PC-3 (cell line): Measurements from ENCODE around the gene RBBP8NL. TPM values are rescaled to one million over a fixed set of nuclear protein-coding genes. Genes with fewer than 3 reads are reported as not detected.
A peak's percentile ranks its signal among the peaks of the same experiment; 100 is the strongest.

Source experiments
- ATAC-seq: fragments of 200-7000 bp; cut with Tn5 transposase; 2 replicates; pipeline ENCODE4 v1.9.1; 2020; ENCODE audit warnings: mild to moderate bottlenecking, moderate library complexity
- BruUV-seq: library from RNA; stranded (reverse); fragments of 400-500 nt; replicated peaks from 2 replicates; lab custom pipeline; 2021; lab: Mats Ljungman, UMichigan
- CTCF ChIA-PET: fragments of 300-600 bp; sonication (Branson Sonifier 250); formaldehyde crosslinking; loops from one replicate; lab custom pipeline; 2022; ENCODE audit warnings: antibody characterized with exemption; lab: Charles Lee
- POLR2A ChIA-PET: fragments of 300-600 bp; sonication (Branson Sonifier 250); formaldehyde crosslinking; loops from one replicate; lab custom pipeline; 2022; ENCODE audit warnings: antibody characterized with exemption; ENCODE audit not compliant: unreplicated experiment; lab: Charles Lee
- DNase-seq: peaks from one replicate; pipeline ENCODE4 v3.0.0-alpha.2; 2015
- H2AFZ ChIP-seq: fragments of 300-600 bp; sonication (generic); 2 replicates; pipeline ENCODE4 v1.6.0; 2016; ENCODE audit warnings: antibody characterized with exemption, low read length
- H3F3A ChIP-seq: fragments of 300-600 bp; sonication (generic); one replicate; pipeline ENCODE4 v1.6.0; 2017; ENCODE audit warnings: antibody characterized with exemption, low read length, control low read depth, mild to moderate bottlenecking; ENCODE audit not compliant: unreplicated experiment
- H3K27ac ChIP-seq: fragments of 300-600 bp; sonication (generic); 2 replicates; pipeline ENCODE4 v1.5.1; 2016; ENCODE audit warnings: mild to moderate bottlenecking, low read length
- H3K27me3 ChIP-seq: fragments of 300-600 bp; sonication (generic); 2 replicates; pipeline ENCODE4 v1.6.1; 2016; ENCODE audit warnings: low read length, mixed read lengths
- H3K36me3 ChIP-seq: fragments of 300-600 bp; sonication (generic); 2 replicates; pipeline ENCODE4 v1.6.1; 2016; ENCODE audit warnings: low read depth, mixed run types, low read length, mixed read lengths
- H3K4me1 ChIP-seq: fragments of 300-600 bp; sonication (generic); 2 replicates; pipeline ENCODE4 v1.5.1; 2016; ENCODE audit warnings: low read length; ENCODE audit not compliant: insufficient read depth
- H3K4me2 ChIP-seq: fragments of 300-600 bp; sonication (generic); 2 replicates; pipeline ENCODE4 v1.6.0; 2016; ENCODE audit warnings: low read length
- H3K4me3 ChIP-seq: fragments of 300-600 bp; sonication (generic); 2 replicates; pipeline ENCODE4 v1.5.1; 2016; ENCODE audit warnings: mild to moderate bottlenecking, low read length, mixed read lengths
- H3K79me2 ChIP-seq: fragments of 300-600 bp; sonication (generic); 2 replicates; pipeline ENCODE4 v1.6.1; 2017; ENCODE audit warnings: low read length, mixed read lengths
- H3K9ac ChIP-seq: fragments of 300-600 bp; sonication (generic); 2 replicates; pipeline ENCODE4 v1.6.0; 2016; ENCODE audit warnings: mild to moderate bottlenecking, low read length
- H3K9me2 ChIP-seq: fragments of 300-600 bp; sonication (generic); replicated peaks from 2 replicates; pipeline ENCODE4 v1.6.1; 2016; ENCODE audit warnings: mixed run types, low read length, mixed read lengths
- H3K9me3 ChIP-seq: fragments of 300-600 bp; sonication (generic); 2 replicates; pipeline ENCODE4 v1.6.1; 2016; ENCODE audit warnings: low read length, mixed read lengths
- H4K20me1 ChIP-seq: fragments of 300-600 bp; sonication (generic); 2 replicates; pipeline ENCODE4 v1.6.1; 2016; ENCODE audit warnings: low read length, mixed read lengths
- EZH2 ChIP-seq: fragments of 300-600 bp; sonication (generic); IDR thresholded peaks from one replicate; pipeline ENCODE4 v1.6.1; 2017; ENCODE audit warnings: antibody characterized with exemption, mild to moderate bottlenecking, low read length; ENCODE audit not compliant: unreplicated experiment
- EZH2phosphoT487 ChIP-seq: fragments of 300-600 bp; sonication (generic); IDR thresholded peaks from 2 replicates; pipeline ENCODE4 v1.6.1; 2018; ENCODE audit warnings: mild to moderate bottlenecking, antibody characterized with exemption, low read length, borderline replicate concordance
- intact Hi-C: fragments of 100-400 bp; cut with micrococcal nuclease; formaldehyde crosslinking; loops from 2 replicates; pipeline ENCODE4 v1.9.0; 2023
- total RNA-seq: library from RNA; depleted of rRNA; stranded (reverse); fragments of >200 nt; gene quantifications from 2 replicates; pipeline ENCODE4 v1.2.3, GENCODE V29; 2014
- TF ChIP-seq, protein P1 (sequence below): fragments of 300-600 bp; sonication (generic); conservative IDR thresholded peaks from 2 replicates; pipeline ENCODE4 v1.5.1; 2017; ENCODE audit warnings: antibody characterized with exemption, low read depth, mild to moderate bottlenecking, low read length

The RBBP8NL gene
- total RNA-seq, 1 experiment from 2014 or later = 9.4 TPM

GRCh38 chr20:62368392-62368975 is 58.9 kb downstream of the RBBP8NL start:
- DNase-seq = peak; percentile 67
- H3F3A ChIP-seq = no peaks in the 10 kb centered on the region
- H3K9me3 ChIP-seq = no peaks in the 10 kb centered on the region
- ChIA-PET POLR2A (interaction anchor here (1.2 to 1.4 kb wide), 2 partner anchors 18 to 36 kb away, joined by 3 to 4 read pairs; no protein-coding TSS in a partner anchor), CTCF (interaction anchor here (0.6 to 3.2 kb wide), 4 partner anchors 14 to 260 kb away, joined by 3 to 18 read pairs (median 4); no protein-coding TSS in a partner anchor)
- peaks cover 8% of the 10 kb centered on the region; the same call in 1 of the 2 replicates for H3K36me3 ChIP-seq
- peaks cover 22% of the 10 kb centered on the region for H4K20me1 ChIP-seq
- peak overlapping the region; percentile 44 for H3K9ac ChIP-seq
- no peak for TF ChIP-seq EZH2
- no peak for TF ChIP-seq EZH2phosphoT487
- TF ChIP-seq, protein P1, sequence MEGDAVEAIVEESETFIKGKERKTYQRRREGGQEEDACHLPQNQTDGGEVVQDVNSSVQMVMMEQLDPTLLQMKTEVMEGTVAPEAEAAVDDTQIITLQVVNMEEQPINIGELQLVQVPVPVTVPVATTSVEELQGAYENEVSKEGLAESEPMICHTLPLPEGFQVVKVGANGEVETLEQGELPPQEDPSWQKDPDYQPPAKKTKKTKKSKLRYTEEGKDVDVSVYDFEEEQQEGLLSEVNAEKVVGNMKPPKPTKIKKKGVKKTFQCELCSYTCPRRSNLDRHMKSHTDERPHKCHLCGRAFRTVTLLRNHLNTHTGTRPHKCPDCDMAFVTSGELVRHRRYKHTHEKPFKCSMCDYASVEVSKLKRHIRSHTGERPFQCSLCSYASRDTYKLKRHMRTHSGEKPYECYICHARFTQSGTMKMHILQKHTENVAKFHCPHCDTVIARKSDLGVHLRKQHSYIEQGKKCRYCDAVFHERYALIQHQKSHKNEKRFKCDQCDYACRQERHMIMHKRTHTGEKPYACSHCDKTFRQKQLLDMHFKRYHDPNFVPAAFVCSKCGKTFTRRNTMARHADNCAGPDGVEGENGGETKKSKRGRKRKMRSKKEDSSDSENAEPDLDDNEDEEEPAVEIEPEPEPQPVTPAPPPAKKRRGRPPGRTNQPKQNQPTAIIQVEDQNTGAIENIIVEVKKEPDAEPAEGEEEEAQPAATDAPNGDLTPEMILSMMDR = no peak
- H2AFZ ChIP-seq = peak overlapping the region; percentile 75; the same call in 1 of the 2 replicates
- H3K4me1 ChIP-seq = peaks cover 58% of the 10 kb centered on the region
- peak overlapping the region; percentile 58; the same call in 1 of the 2 replicates for H3K27ac ChIP-seq
- peak overlapping the region; percentile 83 for H3K4me2 ChIP-seq
- peaks cover 34% of the 10 kb centered on the region for H3K79me2 ChIP-seq
- no TSS peak for BruUV-seq
- no peaks in the 10 kb centered on the region for H3K27me3 ChIP-seq
- ATAC-seq = peak; percentile 7
- H3K4me3 ChIP-seq = peak overlapping the region; percentile 55
- H3K9me2 ChIP-seq = no peaks in the 10 kb centered on the region
- intact Hi-C loops = loop anchor here (5.0 kb wide), 1 partner anchor 66 kb away; the partner anchor contains the start of gene ADRM1

DNA sequence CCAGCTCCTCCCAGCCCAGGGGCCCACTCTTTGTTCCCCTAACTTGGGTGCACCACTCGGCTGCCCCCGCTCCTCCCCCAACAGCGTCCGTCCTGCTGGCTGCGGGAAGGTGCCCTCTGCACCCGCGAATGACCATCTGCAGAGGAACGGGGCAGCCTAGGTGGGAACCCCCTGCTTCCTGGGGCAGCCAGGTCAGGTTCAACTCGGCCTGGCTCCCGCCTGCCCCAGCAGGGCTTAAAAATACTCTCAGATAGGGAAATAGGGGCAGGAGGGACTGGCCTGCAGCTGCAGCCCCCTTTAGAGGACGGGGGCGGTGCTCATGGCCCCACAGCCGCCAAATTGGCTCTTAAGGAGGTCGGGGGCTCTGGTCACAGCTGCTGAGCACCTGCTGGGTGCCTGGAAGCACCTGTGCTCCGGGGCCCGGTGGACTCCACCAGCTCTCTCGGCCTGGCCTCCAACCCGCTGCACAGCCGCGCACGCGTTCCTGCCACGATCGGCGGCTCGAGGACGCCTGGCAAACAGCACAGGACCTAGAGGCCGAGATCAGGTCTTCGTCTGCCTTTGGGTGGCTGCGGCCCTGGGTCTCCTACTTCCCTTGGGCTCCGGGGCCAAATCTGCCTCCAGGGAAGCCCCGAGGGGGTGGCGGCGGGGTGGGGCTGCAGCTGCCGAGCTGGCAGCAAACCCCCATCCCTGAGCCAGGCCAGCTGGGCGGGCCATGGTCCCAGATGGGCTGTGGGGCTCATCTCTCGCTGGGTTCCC is 59.5 kb downstream of the RBBP8NL start:
- Histone ChIP-seq H3K4me1 (peaks cover 65% of the 10 kb centered on the region), H2AFZ (peak overlapping the region; percentile 75), H3K4me3 (peak overlapping the region; percentile 55), H3K9ac (peak overlapping the region; percentile 44), H4K20me1 (peaks cover 29% of the 10 kb centered on the region), H3K27ac (peak overlapping the region; percentile 58), H3F3A (no peaks in the 10 kb centered on the region), H3K27me3 (no peaks in the 10 kb centered on the region), H3K4me2 (peak overlapping the region; percentile 83), H3K9me3 (no peaks in the 10 kb centered on the region), H3K9me2 (no peaks in the 10 kb centered on the region), H3K36me3 (peaks cover 8% of the 10 kb centered on the region; the same call in 1 of the 2 replicates), H3K79me2 (peaks cover 41% of the 10 kb centered on the region)
- intact Hi-C loops = loop anchor here (5.0 kb wide), 1 partner anchor 66 kb away; the partner anchor contains the start of gene ADRM1
- BruUV-seq = no TSS peak
- CTCF ChIA-PET = interaction anchor here (0.5 to 3.2 kb wide), 3 partner anchors 14 to 66 kb away, joined by 3 to 18 read pairs (median 5); no protein-coding TSS in a partner anchor
- DNase-seq (peak; percentile 61), ATAC-seq (peak; percentile 3)
- POLR2A ChIA-PET = interaction anchor here (1.4 kb wide), 1 partner anchor 17 kb away, joined by 4 read pairs; no protein-coding TSS in a partner anchor
- TF ChIP-seq EZH2 (no peak), EZH2phosphoT487 (no peak)
- TF ChIP-seq, protein P1 = no peak
